Measurements from ENCODE around the gene ZNF74. TPM values are rescaled to one million over a fixed set of nuclear protein-coding genes. Genes with fewer than 3 reads are reported as not detected.

Gene ZNF74
- total and polyA plus RNA-seq, 7 donors = 2.1 to 4.8 (median 4.0) TPM

- WGBS, 3 donors = 63 to 88% (median 76%) methylated on average over 4 of the region's 4 CpGs
- H3K9me3 ChIP-seq = no peaks in the 10 kb centered on the region
- H3K4me3 ChIP-seq = no peak overlapping the region
- no peaks in the 10 kb centered on the region for H3K27me3 ChIP-seq (ENCODE audit: insufficient read depth in 3 of 3, low read length in 2 of 3)
- H3K27ac ChIP-seq = no peak overlapping the region
- DNase-seq (no peak), ATAC-seq (no peak)
- H3K4me1 ChIP-seq = peaks cover 5% of the 10 kb centered on the region
- H3K36me3 ChIP-seq (ENCODE audit: insufficient read depth in 1 of 2, low read depth in 1 of 2) = peaks cover 0 to 22% of the 10 kb centered on the region in 2 donors
- intact Hi-C loops (cut with DNase I) = no loop called here
- TF ChIP-seq CTCF (IDR thresholded peaks at IDR 0.05) = no peak
These were observed 6.1 kb downstream of the ZNF74 start for GRCh38 chr22:20399866-20400605.

DNA sequence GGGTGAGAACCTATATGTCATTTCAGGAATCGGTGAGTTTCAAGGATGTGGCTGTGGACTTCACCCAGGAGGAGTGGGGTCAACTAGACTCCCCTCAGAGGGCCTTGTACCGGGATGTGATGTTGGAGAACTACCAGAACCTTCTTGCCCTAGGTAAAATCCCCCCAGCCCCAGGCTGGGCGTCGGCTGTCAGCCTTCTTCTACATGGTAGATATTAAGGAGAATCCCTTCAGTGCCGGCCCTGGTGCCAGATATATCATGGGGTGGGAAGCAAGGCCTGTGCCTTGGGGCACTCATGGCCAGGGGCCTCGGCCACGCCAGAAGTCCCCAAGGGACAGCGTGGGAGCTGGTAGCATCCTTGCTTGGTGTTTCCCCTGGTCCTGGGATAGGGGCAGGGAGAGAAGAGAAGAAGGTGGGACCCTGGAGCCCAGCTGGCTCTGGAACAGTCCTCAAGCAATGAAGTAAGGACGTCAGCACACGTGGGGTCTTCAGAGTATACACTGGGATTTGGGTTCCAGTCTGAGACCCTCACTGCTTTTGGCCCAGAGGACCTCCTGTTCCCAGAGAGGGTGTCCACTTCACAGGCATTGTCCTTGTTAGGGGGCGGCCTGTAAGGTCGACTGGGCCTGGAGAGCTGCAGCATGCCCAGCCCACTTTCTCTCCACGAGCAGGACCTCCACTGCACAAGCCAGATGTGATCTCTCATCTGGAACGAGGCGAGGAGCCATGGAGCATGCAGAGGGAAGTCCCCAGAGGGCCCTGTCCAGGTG lies 6.8 kb downstream of the ZNF74 start:
- TF ChIP-seq CTCF (IDR thresholded peaks at IDR 0.05) = no peak
- peaks cover 0 to 29% of the 10 kb centered on the region in 2 donors for H3K36me3 ChIP-seq (ENCODE audit: insufficient read depth in 1 of 2, low read depth in 1 of 2)
- no peak for ATAC-seq
- peaks cover 3% of the 10 kb centered on the region for H3K4me1 ChIP-seq
- H3K27me3 ChIP-seq (ENCODE audit: insufficient read depth in 3 of 3, low read length in 2 of 3) = no peaks in the 10 kb centered on the region
- 92 to 95% (median 93%) methylated on average over 15 of the region's 15 CpGs for WGBS, 3 donors
- intact Hi-C loops (cut with DNase I) = no loop called here
- no peak overlapping the region for H3K27ac ChIP-seq
- DNase-seq = no peak
- H3K4me3 ChIP-seq = no peak overlapping the region
- no peaks in the 10 kb centered on the region for H3K9me3 ChIP-seq

- TF ChIP-seq CTCF (IDR thresholded peaks at IDR 0.05) = no peak
- Histone ChIP-seq H3K4me3 (no peak overlapping the region), H3K36me3 (ENCODE audit: insufficient read depth in 1 of 2, low read depth in 1 of 2) (peaks cover 0 to 36% of the 10 kb centered on the region in 2 donors), H3K27me3 (ENCODE audit: insufficient read depth in 3 of 3, low read length in 2 of 3) (no peaks in the 10 kb centered on the region), H3K27ac (no peak overlapping the region), H3K4me1 (no peaks in the 10 kb centered on the region), H3K9me3 (no peaks in the 10 kb centered on the region)
- no peak for ATAC-seq
- DNase-seq = no peak
- intact Hi-C loops (cut with DNase I) = no loop called here
- WGBS, 3 donors = 96 to 98% (median 97%) methylated on average over 12 to 13 of the region's 13 CpGs
These were observed 7.5 kb downstream of the ZNF74 start for GRCh38 chr22:20401376-20402014.

- no peaks in the 10 kb centered on the region for H3K9me3 ChIP-seq
- TF ChIP-seq CTCF (IDR thresholded peaks at IDR 0.05) = no peak
- DNase-seq (no peak), ATAC-seq (no peak)
- H3K27ac ChIP-seq = no peak overlapping the region
- intact Hi-C loops (cut with DNase I) = no loop called here
- H3K4me3 ChIP-seq = no peak overlapping the region
- H3K36me3 ChIP-seq (ENCODE audit: insufficient read depth in 1 of 2, low read depth in 1 of 2) = peaks cover 0 to 49% of the 10 kb centered on the region in 2 donors
- 95 to 97% (median 95%) methylated on average over 9 of the region's 9 CpGs for WGBS, 3 donors
- no peaks in the 10 kb centered on the region for H3K27me3 ChIP-seq (ENCODE audit: insufficient read depth in 3 of 3, low read length in 2 of 3)
- H3K4me1 ChIP-seq = no peaks in the 10 kb centered on the region
These were observed 9.2 kb downstream of the ZNF74 start for GRCh38 chr22:20402960-20403778.

Data from psoas muscle (tissue), 8 donors.